ENCODE data around the gene RBM26. TPM values are rescaled to one million over a fixed set of nuclear protein-coding genes. Genes with fewer than 3 reads are reported as not detected.
A peak's percentile ranks its signal among the peaks of the same experiment; 100 is the strongest.

The RBM26 gene
- total and polyA plus RNA-seq, 3 donors from 2014 or later = 37.6 to 67.5 (median 66.1) TPM

GRCh38 chr13:79427883-79428282, 21.8 kb upstream of the RBM26 start:
- intact Hi-C loops (cut with DNase I; ENCODE audit: low total_unique reads) = no loop called here
- TF ChIP-seq CTCF (IDR thresholded peaks at IDR 0.05) = no peak
- TF ChIP-seq POLR2A (IDR thresholded peaks at IDR 0.05) = no peak
- Histone ChIP-seq H3K4me1 (no peaks in the 10 kb centered on the region), H3K4me3 (no peak overlapping the region), H3K9me3 (no peaks in the 10 kb centered on the region), H3K27me3 (no peaks in the 10 kb centered on the region), H3K36me3 (ENCODE audit: low read depth, missing control alignments) (no peaks in the 10 kb centered on the region), H3K27ac (no peak overlapping the region)
- WGBS, 2 donors = 46 to 68% methylated on average over 2 of the region's 2 CpGs
- DNase-seq = no peak

GRCh38 chr13:79427265-79427664, 21.2 kb upstream of the RBM26 start:
- no peak for DNase-seq
- intact Hi-C loops (cut with DNase I; ENCODE audit: low total_unique reads) = no loop called here
- Histone ChIP-seq H3K9me3 (no peaks in the 10 kb centered on the region), H3K4me3 (no peak overlapping the region), H3K27me3 (no peaks in the 10 kb centered on the region), H3K36me3 (ENCODE audit: low read depth, missing control alignments) (no peaks in the 10 kb centered on the region), H3K4me1 (no peaks in the 10 kb centered on the region), H3K27ac (no peak overlapping the region)
- TF ChIP-seq CTCF (IDR thresholded peaks at IDR 0.05) (no peak), POLR2A (IDR thresholded peaks at IDR 0.05) (no peak)
- 98 to 100% methylated on average over 1 of the region's 1 CpG for WGBS, 2 donors

DNA sequence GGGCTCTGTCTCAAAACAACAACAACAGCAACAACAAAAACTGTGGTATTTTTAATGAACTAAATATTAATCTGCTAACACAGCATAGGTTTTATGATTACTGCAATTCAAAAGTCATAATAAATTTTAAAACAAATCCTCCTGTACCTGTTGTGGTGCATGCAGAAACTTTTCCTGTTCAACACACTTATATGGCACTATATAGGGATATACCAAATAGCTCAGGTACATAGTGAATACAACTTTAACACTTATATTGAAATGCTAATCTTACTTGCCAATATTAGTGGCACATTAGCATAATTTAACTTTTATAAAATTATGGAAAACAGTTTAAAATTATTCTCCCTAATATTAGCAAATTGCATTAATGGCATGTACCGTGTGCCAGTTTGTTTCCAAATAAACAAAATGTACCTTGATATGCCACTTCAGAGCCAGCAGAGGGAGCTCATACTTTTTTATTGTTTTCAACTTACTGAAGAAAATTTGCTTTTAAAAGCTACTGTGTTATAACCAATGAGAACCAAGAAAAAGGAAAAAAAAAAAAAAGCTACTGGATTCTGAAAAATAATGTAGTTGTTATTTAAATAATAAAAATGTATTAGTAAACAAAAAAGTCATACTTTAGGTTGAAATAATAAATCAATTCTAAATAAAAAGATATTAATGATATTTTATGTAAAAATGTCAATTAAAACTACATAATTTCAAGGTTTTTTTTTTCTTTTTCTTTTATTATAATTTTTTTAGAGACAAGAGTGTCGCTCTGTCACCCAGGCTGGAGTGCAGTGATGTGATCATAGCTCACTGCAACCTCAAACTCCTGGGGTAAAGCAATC, 18.0 kb upstream of the RBM26 start:
- Histone ChIP-seq H3K36me3 (ENCODE audit: low read depth, missing control alignments) (no peaks in the 10 kb centered on the region), H3K27me3 (no peaks in the 10 kb centered on the region), H3K4me3 (no peak overlapping the region), H3K9me3 (no peaks in the 10 kb centered on the region), H3K27ac (no peak overlapping the region), H3K4me1 (no peaks in the 10 kb centered on the region)
- intact Hi-C loops (cut with DNase I; ENCODE audit: low total_unique reads) = no loop called here
- TF ChIP-seq POLR2A (IDR thresholded peaks at IDR 0.05) (no peak), CTCF (IDR thresholded peaks at IDR 0.05) (peak; percentile 48 to 70 (median 62))
- WGBS, 2 donors = 44 to 59% methylated on average over 2 of the region's 2 CpGs
- no peak for DNase-seq

DNA sequence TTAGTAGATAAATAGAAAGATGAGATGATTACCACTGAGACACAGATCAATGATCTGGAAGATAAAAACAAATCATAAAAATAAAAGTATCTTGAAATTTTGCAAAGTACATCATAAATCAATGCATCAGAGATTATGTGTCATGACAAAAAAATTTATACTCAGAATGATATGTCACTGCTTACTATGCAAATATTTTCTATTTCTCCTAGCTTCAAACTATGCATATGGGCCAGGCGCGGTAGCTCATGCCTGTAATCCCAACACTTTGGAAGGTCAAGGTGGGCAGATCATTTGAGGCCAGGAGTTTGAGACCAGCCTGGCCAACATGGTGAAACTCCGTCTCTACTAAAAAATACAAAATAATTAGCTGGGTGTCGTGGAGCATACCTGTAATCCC, 17.3 kb upstream of the RBM26 start:
- no peak overlapping the region for H3K27ac ChIP-seq
- intact Hi-C loops (cut with DNase I; ENCODE audit: low total_unique reads) = no loop called here
- no peak for DNase-seq
- no peaks in the 10 kb centered on the region for H3K27me3 ChIP-seq
- H3K9me3 ChIP-seq = no peaks in the 10 kb centered on the region
- no peaks in the 10 kb centered on the region for H3K36me3 ChIP-seq (ENCODE audit: low read depth, missing control alignments)
- 93 to 95% methylated on average over 4 of the region's 4 CpGs for WGBS, 2 donors
- no peak overlapping the region for H3K4me3 ChIP-seq
- no peaks in the 10 kb centered on the region for H3K4me1 ChIP-seq
- TF ChIP-seq POLR2A (IDR thresholded peaks at IDR 0.05) (no peak), CTCF (IDR thresholded peaks at IDR 0.05) (no peak)

DNA sequence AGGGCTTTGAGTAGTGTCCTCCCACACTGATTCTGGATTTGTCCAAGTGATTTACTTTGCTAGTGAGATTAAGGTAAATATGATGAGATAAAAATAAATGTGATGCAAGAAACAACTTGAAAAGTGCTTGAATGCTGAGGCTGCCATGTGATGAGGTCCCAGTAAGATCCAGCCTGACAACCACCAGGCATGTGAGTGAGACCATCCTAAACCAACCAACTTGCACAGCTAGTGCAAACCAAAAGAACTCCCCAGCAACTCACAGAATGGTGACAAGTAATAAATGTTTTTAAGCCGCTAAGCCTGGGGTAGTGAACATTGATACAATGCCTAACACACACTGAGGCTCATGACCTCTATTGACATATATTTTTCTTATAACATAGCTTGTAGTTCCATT, 13.3 kb upstream of the RBM26 start:
- Histone ChIP-seq H3K27me3 (no peaks in the 10 kb centered on the region), H3K4me1 (no peaks in the 10 kb centered on the region), H3K36me3 (ENCODE audit: low read depth, missing control alignments) (no peaks in the 10 kb centered on the region), H3K27ac (no peak overlapping the region), H3K4me3 (no peak overlapping the region), H3K9me3 (no peaks in the 10 kb centered on the region)
- no peak for DNase-seq
- TF ChIP-seq CTCF (IDR thresholded peaks at IDR 0.05) (no peak), POLR2A (IDR thresholded peaks at IDR 0.05) (no peak)
- intact Hi-C loops (cut with DNase I; ENCODE audit: low total_unique reads) = no loop called here
- 62 to 70% methylated on average over 1 of the region's 1 CpG for whole genome bisulfite sequencing, 2 donors

All from testis (tissue), 3 donors.